Fibroblast of villous mesenchyme (primary cell): ENCODE results near the gene SETD7. TPM values are rescaled to one million over a fixed set of nuclear protein-coding genes. Genes with fewer than 3 reads are reported as not detected.

Source experiments
- DNase-seq: peaks from one replicate; pipeline ENCODE4 v3.0.0-alpha.2; 2010; ENCODE audit warnings: low read depth
- H3K4me3 ChIP-seq: 2 replicates; pipeline ENCODE4 v1.5.1; 2011; ENCODE audit warnings: low read depth, mild to moderate bottlenecking, low read length
- total RNA-seq: library from RNA; depleted of rRNA; stranded (reverse); fragments of >200 nt; gene quantifications from 2 replicates; pipeline ENCODE4 v1.2.3, GENCODE V29; 2012
- TF ChIP-seq, protein P1 (sequence below): IDR thresholded peaks from 2 replicates; pipeline ENCODE4 v1.5.1; 2012; ENCODE audit warnings: low read depth, mild to moderate bottlenecking, low read length; ENCODE audit not compliant: insufficient read depth

SETD7 gene
- total RNA-seq: 74.4 and 107 TPM in 2 replicates

DNA sequence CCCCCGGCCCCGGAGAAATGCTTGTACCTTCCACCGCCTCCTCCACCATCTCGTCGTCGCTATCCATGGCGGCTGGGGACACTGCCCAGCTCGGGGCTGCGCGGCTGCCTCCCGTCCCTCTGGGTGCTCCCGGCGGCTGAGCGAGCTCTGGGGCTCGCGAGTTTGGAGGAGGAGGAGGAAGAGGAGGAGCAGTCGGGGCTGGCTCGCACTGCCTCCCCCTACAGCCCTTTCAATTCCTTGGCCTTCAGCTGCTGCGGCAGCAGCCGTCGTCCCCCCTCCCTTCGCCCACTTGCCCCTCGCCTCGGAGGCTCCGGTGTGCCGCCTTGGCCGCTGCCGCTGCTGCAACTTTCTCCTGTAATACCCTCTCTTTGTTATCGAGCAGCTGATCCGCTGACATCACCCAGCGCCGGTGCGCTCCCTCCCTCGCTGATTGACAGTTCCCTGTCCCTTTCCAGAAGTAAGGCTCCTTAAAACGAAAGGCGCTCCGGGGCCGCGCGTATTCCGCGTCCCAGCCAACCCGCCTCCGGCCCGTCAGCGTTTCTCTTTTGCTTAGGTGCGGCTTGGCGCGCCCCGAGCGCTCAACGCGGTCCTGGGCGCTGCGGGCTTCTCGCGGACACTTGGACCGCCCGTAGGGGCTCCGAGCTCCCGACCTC is at the start of gene SETD7:
TSS of gene SETD7 (minus strand) at position 149 of the 653 bp plus-strand sequence. CDS start at position 67, 82 bp downstream.
- peak; percentile 82 for DNase-seq
- peak within 1 kb of the TSS; percentile 86 for H3K4me3 ChIP-seq
- TF ChIP-seq, protein P1, sequence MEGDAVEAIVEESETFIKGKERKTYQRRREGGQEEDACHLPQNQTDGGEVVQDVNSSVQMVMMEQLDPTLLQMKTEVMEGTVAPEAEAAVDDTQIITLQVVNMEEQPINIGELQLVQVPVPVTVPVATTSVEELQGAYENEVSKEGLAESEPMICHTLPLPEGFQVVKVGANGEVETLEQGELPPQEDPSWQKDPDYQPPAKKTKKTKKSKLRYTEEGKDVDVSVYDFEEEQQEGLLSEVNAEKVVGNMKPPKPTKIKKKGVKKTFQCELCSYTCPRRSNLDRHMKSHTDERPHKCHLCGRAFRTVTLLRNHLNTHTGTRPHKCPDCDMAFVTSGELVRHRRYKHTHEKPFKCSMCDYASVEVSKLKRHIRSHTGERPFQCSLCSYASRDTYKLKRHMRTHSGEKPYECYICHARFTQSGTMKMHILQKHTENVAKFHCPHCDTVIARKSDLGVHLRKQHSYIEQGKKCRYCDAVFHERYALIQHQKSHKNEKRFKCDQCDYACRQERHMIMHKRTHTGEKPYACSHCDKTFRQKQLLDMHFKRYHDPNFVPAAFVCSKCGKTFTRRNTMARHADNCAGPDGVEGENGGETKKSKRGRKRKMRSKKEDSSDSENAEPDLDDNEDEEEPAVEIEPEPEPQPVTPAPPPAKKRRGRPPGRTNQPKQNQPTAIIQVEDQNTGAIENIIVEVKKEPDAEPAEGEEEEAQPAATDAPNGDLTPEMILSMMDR: peak; percentile 14

DNA sequence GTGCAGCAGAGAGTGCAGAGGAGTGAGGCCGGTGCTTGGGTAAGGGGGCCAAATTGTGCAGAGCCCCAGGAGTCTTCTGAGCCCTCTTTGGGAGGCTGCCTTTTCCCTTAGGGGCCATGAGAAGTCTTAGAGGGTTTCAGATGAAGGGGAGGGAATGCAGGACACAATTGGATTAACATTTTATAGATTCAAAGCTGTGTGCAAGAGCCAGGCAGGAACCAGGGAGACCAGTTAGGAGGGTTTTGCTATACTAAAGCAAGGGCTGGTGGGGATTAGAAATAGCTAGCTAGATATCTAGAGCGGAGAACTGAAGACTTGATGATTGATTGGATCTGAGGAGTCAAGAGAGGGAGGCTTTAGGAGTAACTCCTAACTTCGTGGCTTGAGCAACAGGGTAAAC is 49.5 kb upstream of the SETD7 start:
- no peak overlapping the region for H3K4me3 ChIP-seq
- no peak for DNase-seq
- TF ChIP-seq, protein P1: no peak

DNA sequence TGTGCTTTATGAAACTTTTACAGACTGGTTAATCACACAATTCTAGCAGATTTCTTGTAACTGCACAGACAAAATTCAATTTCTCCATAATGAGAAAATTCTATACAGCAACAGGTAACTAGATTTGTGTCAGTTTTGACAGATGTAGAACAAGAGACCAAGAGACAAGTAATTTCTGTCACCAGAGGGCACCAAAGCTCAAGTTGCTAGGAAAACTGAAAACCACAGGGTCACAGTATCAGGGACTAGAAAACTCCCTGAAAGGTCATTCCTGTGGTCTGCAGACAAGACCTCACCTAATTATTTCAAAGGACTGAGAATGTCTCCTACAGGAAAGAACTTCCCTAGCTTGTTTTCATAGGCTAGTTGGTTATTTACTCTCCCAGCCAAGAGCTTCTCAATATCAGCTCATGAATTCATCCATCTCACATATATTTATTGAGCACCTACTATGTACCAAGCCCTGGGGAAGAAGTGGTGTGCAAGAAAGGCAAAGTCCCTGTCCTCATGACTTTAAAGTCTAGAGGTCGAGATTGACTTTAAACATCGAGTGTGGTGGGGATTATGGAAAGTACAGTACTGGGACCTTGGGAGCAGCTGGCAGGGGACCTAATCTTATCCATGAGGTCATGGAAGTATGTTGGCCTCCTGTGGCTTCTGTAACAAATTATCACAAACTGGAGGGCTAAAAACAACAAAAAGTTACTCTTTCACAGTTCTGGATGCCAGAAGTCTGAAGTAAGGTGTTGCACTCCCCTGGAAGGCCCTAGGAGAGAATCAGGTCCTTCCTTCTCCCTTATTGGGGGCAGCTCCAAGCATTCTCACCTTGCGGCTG is 47.8 kb upstream of the SETD7 start:
- no peak overlapping the region for H3K4me3 ChIP-seq
- TF ChIP-seq, protein P1: peak; percentile 78
- DNase-seq: peak; percentile 70

DNA sequence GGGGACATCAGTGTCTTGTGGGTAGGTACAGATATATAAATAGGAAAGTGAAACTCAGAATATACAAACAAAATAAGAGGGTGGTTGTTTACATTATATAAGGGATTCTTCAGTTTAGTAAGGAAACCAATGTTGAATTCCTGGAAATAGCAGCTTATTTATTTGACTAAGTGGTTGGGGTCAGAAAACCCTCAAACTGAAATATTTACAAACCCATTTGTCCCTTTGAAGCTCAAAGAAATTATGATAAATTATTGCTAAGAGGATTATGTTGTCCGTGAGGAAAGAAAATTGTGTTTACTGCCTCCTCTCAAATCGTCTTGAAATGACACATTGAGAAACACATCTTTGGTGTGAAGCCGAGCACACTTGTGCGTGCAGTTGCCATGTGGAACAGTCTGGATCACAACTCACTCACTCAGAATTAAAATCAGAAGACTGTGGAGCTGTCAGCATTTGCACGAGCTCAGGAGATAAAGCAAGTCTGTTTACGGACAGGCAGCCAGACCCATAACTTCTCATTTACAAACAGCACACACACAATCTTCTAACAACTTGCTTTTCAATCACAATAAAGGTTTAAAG is 46.8 kb upstream of the SETD7 start:
- H3K4me3 ChIP-seq: no peak overlapping the region
- no peak for DNase-seq

DNA sequence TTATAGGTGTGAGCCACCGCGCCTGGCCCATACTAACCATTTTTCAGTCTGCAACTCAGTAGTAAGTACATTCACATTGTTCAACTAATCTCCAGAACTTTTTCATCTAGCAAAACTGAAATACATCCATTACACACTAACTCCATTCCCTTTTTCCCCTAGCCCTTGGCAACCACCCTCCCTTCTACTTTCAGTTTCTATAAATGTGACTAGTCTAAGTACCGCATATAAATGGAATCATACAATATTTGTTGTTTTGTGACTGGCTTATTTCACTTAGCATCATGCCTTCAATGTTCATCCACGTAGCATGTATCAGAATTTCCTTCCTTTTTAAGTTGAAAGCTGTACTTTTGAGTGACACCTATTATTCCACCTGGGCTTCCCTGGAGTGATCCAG is 44.6 kb upstream of the SETD7 start:
- DNase-seq: no peak
- H3K4me3 ChIP-seq: no peak overlapping the region
- TF ChIP-seq, protein P1: no peak

More for the DNA sequence above, 46.8 kb upstream of the SETD7 start:
- TF ChIP-seq, protein P1: no peak

DNA sequence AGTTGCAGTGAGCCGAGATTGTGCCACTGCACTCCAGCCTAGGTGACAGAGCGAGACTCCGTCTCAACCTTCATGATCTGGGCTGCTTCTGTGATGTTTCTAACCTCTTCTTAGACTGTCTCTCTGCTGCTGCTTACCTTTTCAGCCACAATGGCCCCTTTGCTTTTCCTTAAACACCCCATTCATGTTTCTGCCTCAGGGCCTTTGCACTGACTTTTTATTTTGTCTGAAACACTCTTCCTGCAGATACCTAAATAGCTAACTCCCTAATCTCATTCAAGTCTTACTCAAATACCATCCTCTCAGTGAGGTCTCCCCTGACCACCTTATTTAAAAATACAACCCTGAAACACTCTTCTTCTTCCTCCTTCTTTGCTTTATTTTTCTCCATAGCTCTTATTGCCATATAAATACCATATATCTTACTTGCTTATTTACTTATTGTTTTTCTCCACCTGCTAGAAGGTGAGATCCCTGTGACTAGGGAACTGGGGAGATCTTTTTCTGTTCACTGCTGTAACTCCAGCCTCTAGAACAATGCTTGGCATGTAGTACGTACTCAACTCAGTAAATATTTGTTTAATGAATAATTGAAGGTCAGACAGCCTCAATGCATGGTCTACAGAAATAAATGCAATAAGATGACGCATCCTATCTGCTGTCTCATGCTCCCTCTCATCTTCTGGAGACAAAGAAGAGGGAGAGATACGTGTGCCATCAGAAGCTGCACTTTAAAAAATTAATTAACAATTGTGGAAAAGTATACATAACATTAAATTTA is 43.8 kb upstream of the SETD7 start:
- DNase-seq: no peak
- H3K4me3 ChIP-seq: no peak overlapping the region
- TF ChIP-seq, protein P1: no peak
